GM10248 (cell line): Measurements from ENCODE around the gene LRP5.

Experiments
- CTCF ChIA-PET: fragments of 300-600 bp; sonication (Branson Sonifier 250); formaldehyde crosslinking; extraction: SDS; loops from one replicate; lab custom pipeline; 2021; ENCODE audit warnings: antibody characterized with exemption; lab: Yijun Ruan, JAX
- POLR2A ChIA-PET: fragments of 350-650 bp; sonication (Branson Sonifier 250); formaldehyde crosslinking; extraction: SDS; loops from one replicate; lab custom pipeline; 2020; ENCODE audit warnings: antibody characterized with exemption; lab: Yijun Ruan, JAX
- DNase-seq: peaks from one replicate; pipeline ENCODE4 v3.0.0; 2012; ENCODE audit errors: extremely low spot score
- CTCF ChIP-seq: IDR thresholded peaks from 2 replicates; pipeline ENCODE4 v1.5.1; 2012; ENCODE audit warnings: mild to moderate bottlenecking, low read depth; ENCODE audit errors: extremely low read depth, missing control alignments, control extremely low read depth

LRP5 gene

GRCh38 chr11:68425866-68426380 lies 113.5 kb downstream of the LRP5 start:
- no peak for DNase-seq
- no peak for TF ChIP-seq CTCF
- ChIA-PET CTCF (no interaction called here), POLR2A (no interaction called here)

- CTCF ChIA-PET: interaction anchor here (1.2 kb wide), 1 partner anchor 172 kb away, joined by 3 read pairs; no protein-coding TSS in a partner anchor
- POLR2A ChIA-PET: no interaction called here
- no peak for TF ChIP-seq CTCF
- DNase-seq: no peak
Measured at GRCh38 chr11:68429661-68430060, 117.3 kb downstream of the LRP5 start.

GRCh38 chr11:68430384-68430783 lies 118.0 kb downstream of the LRP5 start:
- CTCF ChIA-PET: interaction anchor here (1.2 kb wide), 1 partner anchor 173 kb away, joined by 3 read pairs; no protein-coding TSS in a partner anchor
- POLR2A ChIA-PET: no interaction called here
- TF ChIP-seq CTCF: no peak
- no peak for DNase-seq

GRCh38 chr11:68430801-68431200 lies 118.4 kb downstream of the LRP5 start:
- POLR2A ChIA-PET: no interaction called here

GRCh38 chr11:68431984-68432645 lies 119.7 kb downstream of the LRP5 start:
- CTCF ChIA-PET: no interaction called here
- POLR2A ChIA-PET: no interaction called here
- no peak for DNase-seq
- TF ChIP-seq CTCF: no peak

More at GRCh38 chr11:68430801-68431200, 118.4 kb downstream of the LRP5 start:
- DNase-seq: no peak
- no peak for TF ChIP-seq CTCF
- CTCF ChIA-PET: no interaction called here

GRCh38 chr11:68432874-68433273 lies 120.5 kb downstream of the LRP5 start:
- no peak for DNase-seq
- CTCF ChIA-PET: no interaction called here

More at GRCh38 chr11:68432874-68433273, 120.5 kb downstream of the LRP5 start:
- TF ChIP-seq CTCF: no peak
- POLR2A ChIA-PET: no interaction called here
